ENCODE measurements around the gene CD38.
"Not testable (repeated sequence)": the region's sequence is repeated elsewhere in the genome, so short reads cannot be mapped to it uniquely, and the experiment has no call there.

GRCh38 chr4:15841194-15841730, 63.1 kb downstream of the CD38 start:
- TF ChIP-seq CTCF, POLR2A, POLR2AphosphoS5, EP300 (IDR thresholded peaks at IDR 0.05): not testable (repeated sequence)
